22Rv1 (cell line): ENCODE measurements around the gene KCTD11.

Experiments
- ZFX ChIP-seq: fragments of 450-650 bp; IDR thresholded peaks from 2 replicates; pipeline ENCODE4 v1.6.1; 2017; ENCODE audit warnings: antibody characterized with exemption, borderline replicate concordance
- TF ChIP-seq, protein P1 (sequence below): fragments of 450-650 bp; IDR thresholded peaks from 2 replicates; pipeline ENCODE4 v1.5.1; 2017; ENCODE audit warnings: mild to moderate bottlenecking

DNA sequence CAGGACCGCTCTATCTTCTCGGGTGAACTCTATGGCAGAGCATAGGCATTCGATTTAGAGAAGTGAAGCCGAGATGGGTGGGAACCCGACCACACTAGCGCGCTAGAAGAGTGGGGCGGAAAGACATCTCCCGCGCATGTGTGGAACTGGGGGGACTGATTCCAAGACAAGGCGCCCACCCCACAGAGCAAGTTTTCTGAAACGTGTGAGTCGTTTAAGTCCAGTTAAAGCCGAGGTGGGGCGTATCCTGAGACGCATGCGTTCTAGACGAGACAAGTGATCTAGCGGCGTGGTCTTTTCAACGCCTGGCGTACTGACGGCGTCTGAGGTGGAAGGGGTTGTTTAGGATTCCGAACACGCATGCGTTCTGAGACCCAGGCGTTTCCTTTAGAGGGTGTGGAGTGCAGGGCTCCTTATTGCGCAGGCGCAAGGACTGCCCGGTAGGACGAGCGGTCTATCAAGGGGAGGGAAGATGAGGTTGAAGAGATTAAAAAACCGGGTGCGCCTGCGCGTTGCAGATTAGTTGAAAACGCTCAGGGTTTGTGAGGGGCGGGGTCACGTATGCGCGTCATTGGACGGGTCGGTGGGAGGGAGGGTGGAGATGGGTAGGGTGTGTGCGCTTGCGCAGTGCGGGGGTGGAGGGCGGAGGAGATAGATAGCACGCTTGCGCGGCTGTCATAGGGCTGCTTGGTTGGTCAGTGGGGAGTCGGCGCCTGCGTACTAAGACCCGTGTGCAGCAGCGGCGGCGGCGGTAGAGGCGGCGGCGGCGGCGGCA is 44.9 kb upstream of the KCTD11 start, which contains the start of gene EIF5A:
- TF ChIP-seq, protein P1, sequence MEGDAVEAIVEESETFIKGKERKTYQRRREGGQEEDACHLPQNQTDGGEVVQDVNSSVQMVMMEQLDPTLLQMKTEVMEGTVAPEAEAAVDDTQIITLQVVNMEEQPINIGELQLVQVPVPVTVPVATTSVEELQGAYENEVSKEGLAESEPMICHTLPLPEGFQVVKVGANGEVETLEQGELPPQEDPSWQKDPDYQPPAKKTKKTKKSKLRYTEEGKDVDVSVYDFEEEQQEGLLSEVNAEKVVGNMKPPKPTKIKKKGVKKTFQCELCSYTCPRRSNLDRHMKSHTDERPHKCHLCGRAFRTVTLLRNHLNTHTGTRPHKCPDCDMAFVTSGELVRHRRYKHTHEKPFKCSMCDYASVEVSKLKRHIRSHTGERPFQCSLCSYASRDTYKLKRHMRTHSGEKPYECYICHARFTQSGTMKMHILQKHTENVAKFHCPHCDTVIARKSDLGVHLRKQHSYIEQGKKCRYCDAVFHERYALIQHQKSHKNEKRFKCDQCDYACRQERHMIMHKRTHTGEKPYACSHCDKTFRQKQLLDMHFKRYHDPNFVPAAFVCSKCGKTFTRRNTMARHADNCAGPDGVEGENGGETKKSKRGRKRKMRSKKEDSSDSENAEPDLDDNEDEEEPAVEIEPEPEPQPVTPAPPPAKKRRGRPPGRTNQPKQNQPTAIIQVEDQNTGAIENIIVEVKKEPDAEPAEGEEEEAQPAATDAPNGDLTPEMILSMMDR: no peak
- TF ChIP-seq ZFX: no peak
